HG03060 (cell line): Measurements from ENCODE around the gene SLC24A2.
"Not testable (repeated sequence)": the region's sequence is repeated elsewhere in the genome, so short reads cannot be mapped to it uniquely, and the experiment has no call there.

Source experiments
- ATAC-seq: cut with Tn5 transposase; IDR thresholded peaks from one replicate; pipeline ENCODE4 v1.9.1; 2021; ENCODE audit warnings: low read depth, moderate number of reproducible peaks; ENCODE audit not compliant: unreplicated experiment

The SLC24A2 gene

DNA sequence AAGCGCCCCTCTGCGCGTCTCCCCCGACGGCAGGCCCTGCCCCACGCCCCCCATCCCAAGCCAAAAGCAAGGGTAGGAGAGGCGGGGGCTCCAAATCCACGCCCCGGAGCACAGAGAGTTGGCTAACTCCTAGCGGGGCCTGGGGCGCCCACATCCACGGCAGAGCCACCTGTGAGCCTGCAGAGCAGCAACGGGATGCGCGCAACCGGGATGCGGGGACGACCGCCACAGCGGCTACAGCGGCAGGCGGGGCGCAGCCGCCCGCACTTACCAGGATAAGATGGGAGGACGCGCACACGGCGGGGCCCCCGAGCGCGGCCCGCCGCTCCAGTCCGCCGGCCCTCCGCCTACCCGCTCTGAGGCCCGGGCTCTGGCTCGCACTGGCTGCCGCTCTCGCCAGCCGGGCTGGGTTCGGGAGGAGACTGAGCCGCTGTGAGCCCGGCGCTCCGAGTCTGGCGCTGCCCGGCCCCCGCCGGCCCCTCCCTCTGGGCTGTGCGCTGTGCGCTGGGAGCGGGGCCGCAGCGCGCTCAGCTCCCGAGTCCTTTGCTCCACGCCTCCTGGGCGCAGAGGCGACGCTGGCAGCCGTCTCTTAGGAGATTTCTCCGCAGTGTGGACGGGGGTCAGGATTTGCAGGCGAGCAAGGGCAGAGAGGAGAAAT, at the start of gene SLC24A2:
TSS of gene SLC24A2 (minus strand) at position 424 of the 658 bp plus-strand sequence.
- no peak for ATAC-seq

- ATAC-seq, result not testable (repeated sequence)
Observed at GRCh38 chr9:19833331-19833730, 44.5 kb upstream of the SLC24A2 start.

DNA sequence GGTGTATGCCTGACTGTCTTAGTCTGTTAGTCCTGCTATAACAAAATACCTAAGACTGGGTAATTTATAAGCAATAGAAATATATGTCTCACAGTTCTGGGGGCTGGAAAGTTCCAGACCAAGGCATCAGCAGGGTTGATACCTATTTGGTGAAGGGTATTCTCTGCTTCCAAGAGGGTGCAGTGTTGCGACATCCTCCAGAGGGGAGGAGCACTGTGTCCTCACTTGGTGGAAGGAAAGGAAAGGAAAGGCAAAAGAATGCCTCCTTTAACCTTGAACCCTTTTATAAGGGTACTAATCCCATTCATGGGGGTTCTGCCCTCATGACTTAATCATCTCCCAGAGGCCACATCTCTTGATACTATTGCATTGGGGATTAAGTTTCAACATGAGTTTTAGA, 42.0 kb upstream of the SLC24A2 start:
- ATAC-seq, result no peak

GRCh38 chr9:19828576-19829109, 39.8 kb upstream of the SLC24A2 start:
- no peak for ATAC-seq

DNA sequence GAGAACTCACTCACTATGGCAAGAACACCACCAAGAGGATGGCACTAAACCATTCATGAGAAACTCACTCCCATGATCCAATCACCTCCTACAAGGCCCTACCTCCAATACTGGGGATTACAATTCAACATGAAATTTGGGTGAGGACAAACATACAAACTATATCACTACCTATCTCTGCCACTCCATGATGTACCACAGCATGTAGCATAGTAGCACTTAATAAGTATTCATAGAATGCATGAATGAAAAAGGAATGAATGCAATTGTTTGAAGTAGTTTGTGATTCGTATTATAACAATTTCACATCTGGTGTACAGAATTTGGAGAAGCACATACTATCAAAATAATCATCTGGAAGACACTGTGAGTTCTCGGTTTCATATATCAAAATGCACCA, 27.9 kb upstream of the SLC24A2 start:
- no peak for ATAC-seq

- ATAC-seq, result no peak
Observed at GRCh38 chr9:19812194-19812593, 23.4 kb upstream of the SLC24A2 start.

- no peak for ATAC-seq
Observed at GRCh38 chr9:19809422-19810269, 20.8 kb upstream of the SLC24A2 start.

DNA sequence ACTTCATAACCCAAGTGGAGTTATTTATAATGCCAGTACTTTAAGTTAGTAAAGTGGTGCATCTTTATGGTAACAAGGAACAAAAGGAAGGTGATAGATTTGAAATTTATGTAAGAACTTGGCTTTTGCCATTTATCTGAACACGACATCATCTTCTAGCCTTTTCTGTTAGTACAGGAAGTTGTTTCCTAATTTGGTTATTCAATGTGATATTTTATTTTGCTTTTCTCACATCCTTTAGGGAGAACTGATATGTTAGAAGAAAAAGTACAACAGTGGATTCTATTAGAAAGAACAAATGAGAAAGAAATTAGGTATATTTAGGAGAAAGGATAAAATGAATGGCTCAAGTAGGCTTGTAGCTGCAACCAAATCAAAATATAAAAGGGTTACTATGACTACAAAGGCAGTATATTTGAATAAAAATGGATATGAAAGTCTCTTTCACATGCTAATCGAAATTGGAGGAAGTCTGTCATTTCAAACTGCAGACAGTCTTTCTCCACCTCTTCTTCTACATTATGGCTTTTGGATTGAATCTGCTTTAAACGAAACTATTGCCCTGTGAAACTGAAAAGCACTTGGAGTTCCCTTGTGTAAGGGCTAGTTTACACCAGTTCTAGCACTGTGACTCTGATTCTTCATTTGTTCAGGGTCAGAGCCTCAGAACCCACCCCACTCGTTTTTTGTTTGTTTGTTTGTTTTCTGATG, 18.5 kb upstream of the SLC24A2 start:
- no peak for ATAC-seq

DNA sequence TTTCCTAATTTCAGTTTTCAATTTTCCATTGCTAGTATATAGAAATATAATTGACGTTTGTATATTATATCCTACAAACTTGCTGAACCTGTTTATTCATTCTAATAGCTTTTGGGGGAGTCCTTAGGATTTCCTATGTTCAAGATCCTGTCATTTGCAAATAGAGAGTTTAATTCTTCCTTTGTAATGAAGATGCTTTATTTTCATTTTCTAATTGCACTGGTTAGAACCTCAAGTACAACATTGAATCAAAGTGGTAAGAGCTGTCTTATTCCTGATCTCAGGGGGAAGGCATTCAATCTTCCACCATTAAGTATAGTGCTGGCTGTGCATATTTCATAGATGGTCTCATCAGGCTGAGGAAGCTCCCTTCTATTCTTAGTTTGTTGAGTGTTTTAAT, 15.6 kb upstream of the SLC24A2 start:
- no peak for ATAC-seq

GRCh38 chr9:19800884-19801283, 12.0 kb upstream of the SLC24A2 start:
- ATAC-seq, result no peak

GRCh38 chr9:19799784-19800183, 10.9 kb upstream of the SLC24A2 start:
- no peak for ATAC-seq

DNA sequence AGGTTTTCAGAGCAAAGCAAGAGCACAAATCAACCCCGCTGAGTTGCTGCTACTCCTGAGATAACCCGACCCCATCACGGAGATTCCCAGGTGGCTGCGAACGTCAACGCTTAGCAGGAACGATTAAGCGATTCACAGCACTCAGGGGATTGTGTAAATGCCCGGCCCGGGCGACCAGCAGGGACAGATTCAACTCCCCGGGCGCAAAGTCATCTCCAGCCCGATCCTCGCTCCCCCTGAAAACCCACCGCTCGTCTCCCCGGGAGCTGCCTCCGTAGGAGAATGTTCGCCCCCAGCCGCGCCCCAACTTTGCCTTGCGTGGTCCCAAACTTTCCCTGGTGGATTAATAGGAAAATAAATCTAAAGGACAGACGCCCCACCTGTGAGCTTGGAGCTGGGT, 685 bp downstream of the SLC24A2 start:
- no peak for ATAC-seq

- ATAC-seq, result no peak
Observed at GRCh38 chr9:19787672-19788071, 1.2 kb downstream of the SLC24A2 start.

DNA sequence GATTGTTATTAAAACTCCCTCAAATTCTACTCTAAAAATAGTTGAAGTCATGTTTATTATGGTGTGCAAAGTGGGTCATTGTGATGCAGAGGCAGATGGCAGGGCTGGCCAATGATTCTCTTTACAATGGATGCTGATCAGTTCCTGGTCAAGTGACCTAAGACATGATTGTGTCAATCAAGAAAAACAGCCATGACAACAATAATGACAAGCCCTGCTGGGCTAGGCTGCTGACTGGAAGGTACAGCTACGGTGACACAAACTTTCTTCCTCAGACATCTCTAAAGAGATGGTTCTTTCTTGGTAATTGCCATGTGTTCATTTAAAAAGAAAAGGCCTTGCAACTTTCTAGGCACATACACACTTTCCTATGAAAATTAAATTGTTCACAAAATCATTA, 3.6 kb downstream of the SLC24A2 start:
- no peak for ATAC-seq

GRCh38 chr9:19784136-19784535, 4.7 kb downstream of the SLC24A2 start:
- no peak for ATAC-seq

- no peak for ATAC-seq
Observed at GRCh38 chr9:19783500-19783899, 5.3 kb downstream of the SLC24A2 start.

DNA sequence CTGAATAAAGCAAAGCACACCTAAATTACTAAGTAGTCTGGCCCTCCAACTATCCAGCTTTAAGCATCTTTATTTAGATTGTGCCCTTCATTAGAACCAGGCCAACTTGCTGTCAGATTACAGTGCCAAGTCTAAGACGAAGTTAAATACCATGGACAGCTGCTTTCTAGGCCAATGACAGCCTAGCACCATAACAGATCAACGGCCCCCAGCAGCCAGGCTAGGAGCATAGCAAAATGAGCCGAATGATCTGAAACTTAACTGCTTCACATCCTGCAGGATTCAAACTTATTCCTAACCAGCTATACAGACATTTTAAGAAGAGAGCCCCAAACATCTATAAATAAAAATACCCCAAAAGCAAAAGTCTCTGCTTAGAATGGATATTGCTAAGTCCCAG, 6.8 kb downstream of the SLC24A2 start:
- no peak for ATAC-seq

DNA sequence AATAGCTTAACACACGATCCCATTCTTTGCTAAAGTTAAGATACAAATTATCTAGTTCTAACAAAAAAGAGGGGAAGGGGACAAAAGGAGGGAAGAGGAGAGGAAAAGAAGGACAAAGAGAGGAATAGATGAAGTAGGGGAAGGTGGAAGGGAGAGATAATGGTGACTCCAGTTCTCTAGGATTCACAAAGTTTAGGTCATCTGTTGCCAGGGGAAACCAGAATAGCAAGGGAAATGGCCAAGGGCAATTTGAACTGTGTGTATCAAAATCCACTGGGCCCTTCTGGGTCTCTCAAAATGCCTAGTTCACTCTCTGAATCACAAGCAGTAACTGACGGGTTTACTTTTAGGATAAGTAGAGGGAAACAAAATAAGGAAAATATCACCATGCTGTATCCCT, 7.6 kb downstream of the SLC24A2 start:
- no peak for ATAC-seq

- no peak for ATAC-seq
Observed at GRCh38 chr9:19771446-19771845, 17.4 kb downstream of the SLC24A2 start.

DNA sequence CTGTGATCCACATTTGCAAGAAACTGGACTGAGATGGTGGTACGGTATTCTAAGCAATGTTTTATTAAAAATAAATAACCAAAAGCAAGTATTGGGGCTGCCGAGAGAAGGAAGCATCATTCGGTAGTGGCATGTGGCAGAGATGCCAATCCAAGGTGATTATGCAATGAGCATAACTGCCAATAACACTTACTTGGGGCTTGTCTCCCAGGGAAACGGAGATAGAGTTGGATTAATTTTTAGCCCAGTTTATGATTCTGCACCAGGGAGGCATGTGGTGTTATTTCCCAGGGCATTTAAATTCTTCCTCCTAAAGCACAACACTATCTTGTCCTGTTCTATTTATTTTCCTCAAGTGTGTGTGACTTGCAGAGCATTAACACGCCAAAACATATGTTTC, 17.9 kb downstream of the SLC24A2 start:
- no peak for ATAC-seq

DNA sequence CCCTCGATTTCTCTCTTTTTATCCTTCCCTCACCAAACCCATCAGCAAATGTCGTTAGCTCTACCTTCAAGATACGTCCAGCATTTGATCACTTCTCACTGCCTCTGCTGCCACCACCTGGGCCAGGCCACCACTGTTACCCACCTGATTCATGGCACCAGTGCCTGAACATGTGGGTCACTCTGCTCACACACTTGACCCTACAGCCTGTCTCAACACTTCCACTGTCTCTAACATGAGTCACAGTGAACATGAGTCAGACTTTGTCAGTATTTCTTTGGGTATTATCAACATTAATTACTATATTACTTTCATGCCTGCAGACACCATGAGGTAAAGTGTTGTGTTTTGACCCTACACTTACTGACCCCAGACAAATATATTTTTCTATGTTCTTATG, 19.6 kb downstream of the SLC24A2 start:
- ATAC-seq, result no peak
